DMS 273 (cell line): ENCODE measurements around the gene ITSN2.
"Not testable (repeated sequence)": the region's sequence is repeated elsewhere in the genome, so short reads cannot be mapped to it uniquely, and the experiment has no call there.

Experiments
- DNase-seq: peaks from one replicate; lab custom pipeline; 2025; ENCODE audit not compliant: unreplicated experiment; lab: John Stamatoyannopoulos, UW

Gene ITSN2

GRCh38 chr2:24360050-24360962, at the start of gene ITSN2:
Gene ITSN2, minus strand, starts transcription at chr2:24360536. Its CDS starts 32,454 bp downstream, at chr2:24328082.
- peak; percentile 86 for DNase-seq

- DNase-seq: no peak
Observed at GRCh38 chr2:24409171-24409570, 48.8 kb upstream of the ITSN2 start.

- not testable (repeated sequence) for DNase-seq
Observed at GRCh38 chr2:24408704-24409103, 48.4 kb upstream of the ITSN2 start.

- peak; percentile 22 for DNase-seq
Observed at GRCh38 chr2:24404491-24404921, 44.2 kb upstream of the ITSN2 start.

- DNase-seq: no peak
Observed at GRCh38 chr2:24403832-24404212, 43.5 kb upstream of the ITSN2 start.

GRCh38 chr2:24403168-24403831, 43.0 kb upstream of the ITSN2 start:
- DNase-seq: no peak

GRCh38 chr2:24402242-24403097, 42.1 kb upstream of the ITSN2 start:
- no peak for DNase-seq

- no peak for DNase-seq
Observed at GRCh38 chr2:24400207-24400907, 40.0 kb upstream of the ITSN2 start.

- DNase-seq: no peak
Observed at GRCh38 chr2:24399434-24400206, 39.3 kb upstream of the ITSN2 start.

GRCh38 chr2:24394998-24395397, 34.7 kb upstream of the ITSN2 start:
- DNase-seq: no peak

GRCh38 chr2:24392542-24393059, 32.3 kb upstream of the ITSN2 start:
- no peak for DNase-seq

- no peak for DNase-seq
Observed at GRCh38 chr2:24385366-24385765, 25.0 kb upstream of the ITSN2 start.

GRCh38 chr2:24382363-24383073, 22.2 kb upstream of the ITSN2 start:
- peak; percentile 87 for DNase-seq

GRCh38 chr2:24380820-24381219, 20.5 kb upstream of the ITSN2 start:
- no peak for DNase-seq

GRCh38 chr2:24375349-24376087, 15.2 kb upstream of the ITSN2 start:
- no peak for DNase-seq

GRCh38 chr2:24374301-24374700, 14.0 kb upstream of the ITSN2 start:
- DNase-seq: peak; percentile 39

GRCh38 chr2:24372033-24372432, 11.7 kb upstream of the ITSN2 start:
- DNase-seq: no peak

- no peak for DNase-seq
Observed at GRCh38 chr2:24365826-24366225, 5.5 kb upstream of the ITSN2 start.
